Limb (tissue), 2 donors: Measurements from ENCODE around the gene RABL2B.
"Not testable (repeated sequence)": the region's sequence is repeated elsewhere in the genome, so short reads cannot be mapped to it uniquely, and the experiment has no call there.

Experiments used
- DNase-seq, 2 donors: peaks; one replicate each; pipeline ENCODE4 v3.0.0-alpha.2; 2016; ENCODE audit errors: extremely low spot score in 2 of 2

Gene RABL2B

DNA sequence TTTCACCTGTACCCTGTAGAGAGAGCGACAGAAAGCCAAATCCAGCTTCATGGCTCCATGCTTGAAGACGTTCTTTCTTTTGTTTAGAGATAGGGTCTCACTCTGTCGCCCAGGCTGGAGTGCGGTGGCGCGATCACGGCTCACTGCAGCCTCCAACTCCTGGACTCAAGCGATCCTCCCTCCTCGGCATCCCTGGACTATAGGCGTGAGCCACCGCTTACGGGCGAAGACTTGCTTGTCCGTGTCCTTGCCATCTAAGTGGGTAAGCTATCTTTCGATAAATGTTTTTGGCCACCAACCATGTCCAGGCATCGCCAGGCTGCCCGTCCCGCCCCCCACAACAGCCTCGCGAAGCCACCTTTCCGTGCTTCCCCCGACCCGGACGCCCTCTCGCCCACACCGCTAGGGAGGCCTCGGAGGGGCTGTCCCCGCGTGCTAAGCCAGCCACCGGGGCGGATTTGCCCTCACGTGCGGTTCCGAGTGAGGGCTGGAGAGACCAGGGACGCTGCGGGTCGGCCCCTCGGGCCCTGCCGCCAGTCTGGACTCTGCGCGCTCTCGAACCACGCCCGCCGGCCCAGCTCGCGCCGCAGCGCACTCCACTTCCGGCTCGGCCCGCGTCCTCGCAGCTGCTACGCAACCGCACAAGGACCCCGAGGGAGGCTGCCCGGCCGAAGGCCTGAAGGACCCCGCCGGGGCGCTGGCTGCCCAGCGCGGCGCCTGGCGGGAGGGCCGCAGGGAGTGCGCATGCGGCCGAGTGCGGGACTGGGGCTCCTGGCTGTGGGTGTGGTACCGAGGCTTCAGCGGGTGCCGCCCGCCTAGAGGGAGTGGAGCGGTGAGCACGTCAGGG lies at the start of gene RABL2B:
RABL2B (minus strand) TSS at position 604 of the 847 bp plus-strand sequence. CDS start 1,342 bp downstream, outside the sequence.
- DNase-seq: peak; percentile 82 to 95

DNA sequence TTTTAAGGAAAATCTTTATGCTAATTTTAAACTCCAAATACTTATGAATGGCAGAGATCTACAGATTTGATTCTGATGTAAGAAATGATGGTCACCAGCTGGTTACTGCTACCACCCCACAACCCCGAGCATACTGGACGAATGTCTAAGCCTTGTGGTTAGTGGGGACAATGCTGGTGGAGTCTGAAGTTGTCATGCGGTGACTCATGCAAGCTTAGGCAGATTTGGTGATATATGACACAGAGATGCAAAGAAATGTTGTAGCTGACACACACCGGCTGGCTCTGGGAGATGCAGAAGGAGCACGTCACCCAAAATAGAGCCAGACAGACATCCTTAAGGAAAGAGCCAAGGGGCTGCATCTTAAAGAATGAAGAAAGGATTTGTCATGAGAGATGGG lies 3.5 kb upstream of the RABL2B start:
- DNase-seq: not testable (repeated sequence)

DNA sequence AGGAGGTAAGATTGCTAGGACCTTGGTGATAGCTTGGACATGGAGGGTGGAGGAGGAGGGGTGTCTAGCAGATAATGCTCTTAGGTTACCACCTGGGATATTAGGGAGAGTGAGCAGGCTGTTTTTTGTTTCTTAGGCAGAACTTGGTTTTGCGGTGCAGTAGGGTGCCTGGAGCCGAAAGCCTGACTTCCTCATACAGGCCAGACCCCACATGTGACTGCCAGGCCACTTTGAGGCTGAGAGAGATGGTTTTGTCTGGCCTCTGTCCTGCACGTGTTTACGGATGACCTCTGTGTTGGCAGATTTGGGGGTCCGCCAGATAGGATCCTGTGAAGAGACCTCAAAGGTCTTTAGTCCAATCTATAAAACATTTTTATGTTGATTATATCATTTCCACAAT lies 1.9 kb upstream of the RABL2B start:
- DNase-seq: not testable (repeated sequence)

DNA sequence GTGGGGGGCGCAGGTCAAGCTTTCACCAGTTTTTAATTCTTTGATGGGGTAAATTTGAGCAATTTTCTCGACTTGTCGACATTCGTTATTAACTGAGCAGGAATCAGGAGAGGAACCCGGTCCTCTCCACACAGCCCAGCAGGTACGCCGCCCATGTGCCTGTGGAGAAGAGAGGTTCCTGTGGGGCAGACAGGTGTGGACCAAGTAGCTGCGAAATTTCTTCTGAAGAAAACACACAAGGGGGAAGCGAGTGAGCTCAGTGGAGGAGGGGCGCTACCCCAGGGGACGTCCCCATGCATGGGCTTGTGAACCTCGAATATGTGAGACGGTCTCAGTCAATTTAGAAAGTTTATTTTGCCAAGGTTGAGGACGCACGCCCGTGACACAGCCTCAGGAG lies 442 bp upstream of the RABL2B start:
- DNase-seq: not testable (repeated sequence)

DNA sequence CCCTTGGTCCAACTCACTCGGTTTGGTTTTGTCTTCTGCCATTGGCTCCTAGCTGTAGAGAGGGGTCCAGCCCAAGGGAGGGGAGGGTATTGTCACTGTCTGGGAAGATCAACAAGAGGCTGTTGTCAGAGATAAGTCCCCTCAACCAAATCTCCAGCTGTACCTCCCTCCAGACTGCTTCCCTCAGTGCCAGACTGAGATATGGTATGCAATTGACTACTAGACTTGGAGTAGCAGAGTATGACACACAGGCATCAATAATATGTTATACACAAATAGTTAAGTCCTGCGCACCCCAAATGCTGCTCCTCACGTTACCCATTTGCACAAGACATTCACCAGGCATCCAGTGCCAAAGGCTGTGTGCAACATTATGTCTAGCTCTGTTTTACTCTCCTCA lies 1.2 kb downstream of the RABL2B start:
- not testable (repeated sequence) for DNase-seq

DNA sequence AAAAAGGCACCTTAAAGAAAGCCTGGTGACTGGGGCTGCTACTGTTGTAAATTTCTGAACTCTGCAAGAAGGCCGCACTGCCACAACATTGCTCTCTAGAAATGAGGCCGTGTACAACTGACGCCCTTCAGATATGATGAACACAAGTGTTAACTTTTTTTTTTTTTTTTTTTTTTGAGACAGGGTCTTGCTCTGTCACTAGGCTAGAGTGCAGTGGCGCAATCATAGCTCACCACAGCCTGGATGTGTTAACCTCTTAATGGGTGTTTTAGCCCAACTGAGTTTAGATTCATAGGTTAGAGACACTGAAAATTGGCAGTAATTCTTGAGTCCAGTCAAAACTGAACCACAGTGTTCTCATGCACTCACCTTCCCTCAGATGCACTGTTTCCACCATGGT lies 3.2 kb downstream of the RABL2B start:
- DNase-seq: not testable (repeated sequence)

DNA sequence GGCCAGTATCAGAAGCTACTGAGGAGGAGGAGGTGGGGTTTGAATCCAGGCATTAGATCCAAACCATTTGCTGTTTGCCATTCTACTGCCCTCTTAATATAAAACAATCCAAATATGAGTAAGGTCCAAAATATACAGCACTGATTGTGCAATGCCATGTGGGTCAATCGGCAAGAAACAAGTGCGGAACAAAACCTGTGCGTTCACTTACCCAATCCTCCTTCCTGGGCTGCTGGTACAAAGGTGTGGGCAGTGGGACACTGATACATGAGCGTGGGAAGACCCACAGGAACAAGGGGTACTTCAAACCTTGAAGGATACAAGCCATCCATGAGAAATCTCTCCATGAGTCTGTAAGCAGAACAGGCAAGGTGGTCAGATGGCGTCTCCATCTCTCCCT lies 5.8 kb downstream of the RABL2B start:
- DNase-seq: not testable (repeated sequence)

DNA sequence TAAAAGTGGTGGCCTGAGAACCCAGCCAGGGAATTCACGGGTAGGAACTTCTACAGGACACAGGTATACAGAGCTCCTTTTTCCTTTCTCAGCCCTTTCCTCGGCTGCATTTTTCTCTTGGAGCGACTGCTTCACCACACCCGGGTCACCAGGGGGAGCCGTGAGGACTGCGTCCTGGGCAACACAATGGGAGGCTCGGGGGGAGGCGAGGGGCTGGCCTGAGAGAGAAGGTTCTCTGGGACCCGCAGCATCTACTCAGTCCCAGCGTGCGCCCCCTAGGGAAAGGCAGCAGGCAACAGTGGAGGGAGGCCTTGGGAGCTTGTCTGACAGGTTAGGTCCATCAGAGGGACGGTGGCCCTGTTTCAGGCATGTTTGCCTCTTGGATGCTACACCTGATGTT lies 8.3 kb downstream of the RABL2B start:
- peak in 1 of 2 donors; percentile 41 for DNase-seq

DNA sequence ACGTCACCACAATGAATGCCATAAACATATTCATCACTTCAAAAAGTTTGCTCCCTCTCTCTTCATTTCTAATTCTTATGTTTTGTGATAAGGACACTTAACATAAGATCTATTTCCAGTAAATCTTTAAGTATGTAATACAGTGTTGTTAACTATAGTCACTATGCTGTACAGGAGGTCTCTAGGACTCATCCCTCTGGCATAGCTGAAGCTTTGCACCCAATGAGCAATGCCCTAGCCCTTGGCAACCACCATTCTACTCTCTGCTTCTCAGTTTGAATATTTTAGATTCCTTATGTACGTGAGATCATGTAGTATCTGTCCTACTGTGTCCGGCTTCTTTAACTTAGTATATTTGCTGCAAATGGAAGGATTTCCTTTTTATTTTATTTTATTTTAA lies 19.1 kb downstream of the RABL2B start:
- DNase-seq: not testable (repeated sequence)

DNA sequence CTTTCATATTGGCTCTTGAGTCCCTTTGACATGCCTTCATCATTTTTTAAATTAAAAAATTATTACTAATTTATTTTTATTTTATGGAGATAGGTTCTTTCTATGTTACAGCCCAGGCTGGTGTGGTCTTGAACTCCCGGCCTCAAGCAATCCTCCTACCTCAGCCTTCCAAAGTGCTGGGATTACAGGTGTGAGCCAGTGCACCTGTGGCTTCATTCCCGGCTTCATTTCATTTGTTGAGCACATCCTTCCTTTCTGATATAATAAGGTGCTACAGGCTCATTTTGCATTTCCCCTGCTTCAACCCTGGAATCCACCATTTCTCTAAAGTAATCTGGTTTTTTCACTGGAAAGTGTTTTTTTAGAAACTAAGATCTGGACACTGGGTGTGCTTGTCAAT lies 21.6 kb downstream of the RABL2B start:
- not testable (repeated sequence) for DNase-seq

DNA sequence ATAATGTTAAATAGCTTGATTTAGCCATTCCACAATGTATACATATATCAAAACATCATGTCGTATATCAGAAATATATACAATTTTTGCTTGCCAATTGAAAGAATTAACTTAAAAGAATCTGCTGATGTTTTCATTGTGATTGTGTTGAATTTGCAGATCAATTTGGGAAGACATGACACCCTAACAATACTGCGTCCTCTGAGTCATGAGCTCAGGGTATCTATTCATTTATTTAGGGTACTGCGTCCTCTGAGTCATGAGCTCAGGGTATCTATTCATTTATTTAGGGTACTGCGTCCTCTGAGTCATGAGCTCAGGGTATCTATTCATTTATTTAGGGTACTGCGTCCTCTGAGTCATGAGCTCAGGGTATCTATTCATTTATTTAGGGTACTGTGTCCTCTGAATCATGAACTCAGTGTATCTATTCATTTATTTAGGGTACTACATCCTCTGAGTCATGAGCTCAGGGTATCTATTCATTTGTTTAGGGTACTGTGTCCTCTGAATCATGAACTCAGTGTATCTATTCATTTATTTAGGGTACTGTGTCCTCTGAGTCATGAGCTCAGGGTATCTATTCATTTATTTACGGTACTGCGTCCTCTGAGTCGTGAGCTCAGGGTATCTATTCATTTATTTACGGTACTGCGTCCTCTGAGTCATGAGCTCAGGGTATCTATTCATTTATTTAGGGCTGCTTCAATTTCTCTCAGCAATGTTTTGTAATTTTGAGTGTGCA lies 23.7 kb downstream of the RABL2B start:
- DNase-seq: not testable (repeated sequence)

DNA sequence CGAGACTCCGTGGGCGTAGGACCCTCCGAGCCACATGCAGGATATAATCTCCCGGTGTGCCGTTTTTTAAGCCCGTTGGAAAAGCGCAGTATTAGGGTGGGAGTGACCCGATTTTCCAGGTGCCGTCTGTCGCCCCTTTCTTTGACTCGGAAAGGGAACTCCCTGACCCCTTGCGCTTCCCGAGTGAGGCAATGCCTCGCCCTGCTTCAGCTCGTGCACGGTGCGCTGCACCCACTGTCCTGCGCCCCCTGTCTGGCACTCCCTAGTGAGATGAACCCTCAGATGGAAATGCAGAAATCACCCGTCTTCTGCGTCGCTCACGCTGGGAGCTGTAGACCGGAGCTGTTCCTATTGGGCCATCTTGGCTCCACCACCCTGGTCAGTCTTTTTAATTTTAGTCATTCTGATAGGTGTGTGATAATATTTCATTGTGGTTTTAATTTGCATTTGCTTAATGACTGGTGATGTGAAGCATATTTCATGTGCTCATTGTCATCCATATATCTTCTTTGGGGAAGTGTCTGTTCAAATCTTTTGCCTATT lies 26.4 kb downstream of the RABL2B start:
- not testable (repeated sequence) for DNase-seq

DNA sequence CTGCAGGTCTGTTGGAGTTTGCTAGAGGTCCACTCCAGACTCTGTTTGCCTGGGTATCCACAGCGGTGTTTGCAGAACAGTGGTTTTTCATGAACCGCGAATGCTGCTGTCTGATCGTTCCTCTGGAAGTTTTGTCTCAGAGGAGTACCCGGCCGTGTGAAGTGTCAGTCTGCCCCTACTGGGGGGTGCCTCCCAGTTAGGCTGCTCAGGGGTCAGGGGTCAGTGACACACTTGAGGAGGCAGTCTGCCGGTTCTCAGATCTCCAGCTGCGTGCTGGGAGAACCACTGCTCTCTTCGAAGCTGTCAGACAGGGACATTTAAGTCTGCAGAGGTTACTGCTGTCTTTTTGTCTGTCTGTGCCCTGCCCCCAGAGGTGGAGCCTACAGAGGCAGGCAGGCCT lies 27.0 kb downstream of the RABL2B start:
- DNase-seq: not testable (repeated sequence)

DNA sequence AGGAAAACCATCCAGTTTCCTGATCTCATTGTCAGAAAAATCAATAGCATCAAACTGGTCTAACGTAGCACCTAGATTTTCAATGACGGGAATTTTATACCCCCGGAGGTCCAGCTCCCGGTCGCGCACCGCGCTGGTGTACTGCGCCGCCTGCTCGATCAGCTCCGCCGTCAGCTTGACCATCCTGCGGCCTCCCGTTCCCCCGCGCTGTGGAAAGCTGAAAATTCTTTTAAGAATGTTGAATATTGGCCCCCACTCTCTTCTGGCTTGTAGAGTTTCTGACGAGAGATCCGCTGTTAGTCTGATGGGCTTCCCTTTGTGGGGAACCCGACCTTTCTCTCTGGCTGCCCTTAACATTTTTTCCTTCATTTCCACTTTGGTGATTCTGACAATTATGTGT lies 28.2 kb downstream of the RABL2B start:
- not testable (repeated sequence) for DNase-seq

DNA sequence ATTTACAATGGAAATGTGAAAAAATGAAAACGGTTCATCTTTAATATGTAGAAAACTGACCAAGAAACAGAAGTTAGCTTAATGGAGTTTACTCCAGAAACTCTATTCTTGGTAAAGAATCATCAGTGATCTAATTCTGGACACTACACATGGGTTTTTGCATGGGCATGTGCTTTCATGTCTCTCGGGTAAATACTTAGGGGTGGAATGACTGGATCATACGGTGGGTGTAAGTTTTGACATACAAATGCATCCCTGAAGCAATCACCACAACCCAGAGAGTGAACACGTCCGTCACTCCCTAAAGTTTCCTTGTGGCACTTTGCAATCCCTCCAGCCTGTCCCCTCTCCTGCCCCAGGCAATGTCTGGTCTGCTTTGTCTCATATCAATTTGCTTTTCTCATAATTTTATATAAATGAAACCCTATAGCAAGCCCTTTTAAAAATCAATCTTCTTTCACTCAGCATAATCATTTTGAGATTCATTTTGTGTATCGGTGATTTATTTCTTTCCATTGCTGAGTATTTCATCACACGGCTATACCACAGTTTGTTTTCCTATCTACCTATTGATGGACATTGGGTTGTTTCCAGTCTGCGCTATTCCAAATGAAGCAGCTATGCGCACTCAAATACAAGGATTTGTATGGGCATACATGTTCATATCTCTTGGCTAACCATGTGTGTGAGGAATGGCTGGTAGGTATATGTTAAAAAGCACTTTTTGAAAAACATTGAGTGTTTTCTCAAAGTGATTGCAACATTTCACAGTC lies 33.9 kb downstream of the RABL2B start:
- DNase-seq: not testable (repeated sequence)

DNA sequence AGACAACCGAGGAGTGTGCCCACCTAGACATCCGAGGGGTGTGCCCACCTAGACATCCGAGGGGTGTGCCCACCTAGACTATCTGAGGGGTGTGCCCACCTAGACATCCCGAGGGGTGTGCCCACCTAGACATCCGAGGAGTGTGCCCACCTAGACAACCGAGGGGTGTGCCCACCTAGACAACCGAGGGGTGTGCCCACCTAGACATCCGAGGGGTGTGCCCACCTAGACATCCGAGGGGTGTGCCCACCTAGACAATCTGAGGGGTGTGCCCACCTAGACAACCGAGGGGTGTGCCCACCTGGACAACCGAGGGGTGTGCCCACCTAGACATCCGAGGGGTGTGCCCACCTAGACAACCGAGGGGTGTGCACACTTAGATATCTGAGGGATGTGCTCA lies 34.8 kb downstream of the RABL2B start:
- DNase-seq: not testable (repeated sequence)

DNA sequence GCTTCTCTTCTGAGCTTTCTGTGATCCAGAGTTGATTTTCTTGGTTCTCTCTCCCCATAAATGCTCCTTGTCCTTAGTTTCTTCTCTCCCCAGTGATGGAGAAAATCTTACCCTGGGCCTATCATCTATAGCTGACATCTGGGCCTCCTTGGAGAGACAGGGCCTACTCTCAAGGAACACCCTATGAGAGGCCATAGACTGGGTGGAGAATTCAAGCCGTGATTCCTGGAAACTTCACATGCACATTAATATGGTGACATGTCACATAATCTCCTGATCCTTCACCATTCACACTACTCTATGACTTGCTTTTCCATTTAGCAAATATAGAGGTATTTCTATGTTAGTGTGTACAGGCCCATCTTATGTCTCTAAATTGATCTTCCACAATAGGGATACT lies 35.9 kb downstream of the RABL2B start:
- not testable (repeated sequence) for DNase-seq

DNA sequence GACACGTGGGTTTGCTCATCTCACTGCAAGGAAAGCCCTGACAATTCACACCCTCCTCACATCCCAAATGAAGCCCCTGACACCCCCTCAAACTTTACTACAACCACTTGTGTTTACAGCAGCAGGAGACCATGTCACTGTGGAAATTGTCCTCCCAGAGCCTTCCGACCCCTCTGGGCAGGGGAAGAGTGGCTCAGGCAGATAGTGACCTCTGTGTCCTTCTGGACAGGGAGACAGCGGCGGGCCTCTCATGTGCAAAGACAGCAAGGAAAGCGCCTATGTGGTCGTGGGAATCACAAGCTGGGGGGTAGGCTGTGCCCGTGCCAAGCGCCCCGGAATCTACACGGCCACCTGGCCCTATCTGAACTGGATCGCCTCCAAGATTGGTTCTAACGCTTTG lies 39.0 kb downstream of the RABL2B start:
- not testable (repeated sequence) for DNase-seq

DNA sequence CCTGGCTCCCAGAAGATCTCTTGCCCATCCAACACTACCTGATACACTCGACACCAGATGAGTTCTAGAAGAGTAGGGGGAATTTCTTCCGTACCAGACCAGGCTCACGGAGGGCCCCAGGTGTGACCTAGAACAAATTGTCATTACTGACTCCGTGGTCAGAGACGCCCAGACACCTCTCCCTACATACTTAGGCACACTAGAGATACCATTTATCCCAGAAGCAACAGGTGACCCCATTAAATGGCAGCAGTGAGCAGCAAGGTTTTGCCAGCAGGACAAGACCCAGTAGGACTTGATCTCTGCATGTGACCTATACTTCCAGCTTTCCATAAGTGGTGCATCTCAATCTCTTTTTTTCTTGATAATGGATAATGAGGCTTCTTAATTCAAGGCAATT lies 42.7 kb downstream of the RABL2B start:
- DNase-seq: not testable (repeated sequence)

DNA sequence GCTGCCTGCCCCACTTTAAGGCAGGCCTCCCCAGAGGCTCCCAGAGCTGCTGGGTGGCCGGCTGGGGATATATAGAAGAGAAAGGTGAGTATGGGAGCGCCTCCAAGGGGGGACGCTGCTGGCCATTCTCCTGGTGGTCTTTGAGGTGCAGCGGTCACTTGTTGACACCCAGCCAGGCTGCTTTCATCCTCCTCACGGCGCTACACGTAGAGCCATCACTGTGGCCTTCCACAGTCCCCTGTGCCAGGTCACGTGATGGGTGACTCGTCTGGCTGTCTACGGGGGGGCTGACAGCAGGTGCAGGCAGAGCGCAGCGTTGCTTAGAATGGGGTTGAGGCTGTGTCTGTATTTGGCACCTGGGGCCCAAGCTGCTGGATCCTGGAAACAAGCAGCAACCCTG lies 43.5 kb downstream of the RABL2B start:
- DNase-seq: peak in 1 of 2 donors; percentile 7

DNA sequence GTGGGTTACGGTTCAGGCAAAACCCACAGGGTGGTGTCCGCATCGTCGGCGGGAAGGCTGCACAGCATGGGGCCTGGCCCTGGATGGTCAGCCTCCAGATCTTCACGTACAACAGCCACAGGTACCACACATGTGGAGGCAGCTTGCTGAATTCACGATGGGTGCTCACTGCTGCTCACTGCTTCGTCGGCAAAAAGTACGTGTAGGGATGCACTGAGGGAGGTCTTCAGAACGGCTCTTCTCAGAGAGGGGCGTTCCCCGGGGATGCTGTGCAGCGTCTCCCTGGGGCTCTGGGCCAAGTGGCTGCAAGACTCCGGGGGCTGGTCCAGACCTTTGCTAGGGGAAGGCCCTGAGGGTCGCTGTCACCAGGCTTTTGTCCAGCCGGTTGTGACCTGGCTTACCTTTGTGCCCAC lies 44.2 kb downstream of the RABL2B start:
- DNase-seq: peak in 1 of 2 donors; percentile 22
